ENCODE data around the gene PRKCZ. TPM values are rescaled to one million over a fixed set of nuclear protein-coding genes. Genes with fewer than 3 reads are reported as not detected.
A peak's percentile ranks its signal among the peaks of the same experiment; 100 is the strongest.

PRKCZ gene
- total and polyA plus RNA-seq, 7 donors = 0.07 to 2.3 (median 0.42) TPM; not detected in 1

GRCh38 chr1:2019571-2020309 lies 30.5 kb upstream of the PRKCZ start:
- no peak for ATAC-seq
- no peak for TF ChIP-seq CTCF (IDR thresholded peaks at IDR 0.05)
- 10 to 13% (median 10%) methylated on average over 42 to 61 of the region's 61 CpGs for WGBS, 3 donors
- no peak for DNase-seq
- intact Hi-C loops (cut with DNase I) = no loop called here
- H3K27me3 ChIP-seq (ENCODE audit: insufficient read depth in 3 of 3, low read length in 2 of 3) = peaks cover 0 to 89% (median 33%) of the 10 kb centered on the region in 3 donors
- H3K36me3 ChIP-seq (ENCODE audit: insufficient read depth in 1 of 2, low read depth in 1 of 2) = no peaks in the 10 kb centered on the region
- no peak overlapping the region for H3K27ac ChIP-seq
- no peaks in the 10 kb centered on the region for H3K9me3 ChIP-seq
- H3K4me1 ChIP-seq = no peaks in the 10 kb centered on the region
- peak overlapping the region; percentile 15 for H3K4me3 ChIP-seq

GRCh38 chr1:2020310-2020655 lies 29.9 kb upstream of the PRKCZ start:
- 63 to 67% (median 67%) methylated on average over 11 of the region's 11 CpGs for WGBS, 3 donors
- TF ChIP-seq CTCF (IDR thresholded peaks at IDR 0.05) = no peak
- Histone ChIP-seq H3K4me3 (no peak overlapping the region), H3K9me3 (no peaks in the 10 kb centered on the region), H3K27me3 (ENCODE audit: insufficient read depth in 3 of 3, low read length in 2 of 3) (peaks cover 0 to 84% (median 33%) of the 10 kb centered on the region in 3 donors), H3K27ac (no peak overlapping the region), H3K36me3 (ENCODE audit: insufficient read depth in 1 of 2, low read depth in 1 of 2) (no peaks in the 10 kb centered on the region), H3K4me1 (no peaks in the 10 kb centered on the region)
- intact Hi-C loops (cut with DNase I) = no loop called here
- no peak for DNase-seq
- no peak for ATAC-seq

GRCh38 chr1:2021550-2021949 lies 28.7 kb upstream of the PRKCZ start:
- TF ChIP-seq CTCF (IDR thresholded peaks at IDR 0.05) = no peak
- ATAC-seq = no peak
- intact Hi-C loops (cut with DNase I) = no loop called here
- 78 to 86% (median 85%) methylated on average over 25 of the region's 25 CpGs for WGBS, 3 donors
- Histone ChIP-seq H3K27me3 (ENCODE audit: insufficient read depth in 3 of 3, low read length in 2 of 3) (peaks cover 0 to 71% (median 33%) of the 10 kb centered on the region in 3 donors), H3K4me3 (no peak overlapping the region), H3K36me3 (ENCODE audit: insufficient read depth in 1 of 2, low read depth in 1 of 2) (no peaks in the 10 kb centered on the region), H3K27ac (no peak overlapping the region), H3K4me1 (peaks cover 4% of the 10 kb centered on the region), H3K9me3 (no peaks in the 10 kb centered on the region)
- no peak for DNase-seq

GRCh38 chr1:2022063-2022770 lies 28.0 kb upstream of the PRKCZ start:
- Histone ChIP-seq H3K4me3 (no peak overlapping the region), H3K27ac (no peak overlapping the region), H3K9me3 (no peaks in the 10 kb centered on the region), H3K27me3 (ENCODE audit: insufficient read depth in 3 of 3, low read length in 2 of 3) (peaks cover 0 to 64% (median 33%) of the 10 kb centered on the region in 3 donors), H3K4me1 (peaks cover 4% of the 10 kb centered on the region), H3K36me3 (ENCODE audit: insufficient read depth in 1 of 2, low read depth in 1 of 2) (no peaks in the 10 kb centered on the region)
- ATAC-seq (no peak), DNase-seq (no peak)
- WGBS, 3 donors = 60 to 68% (median 65%) methylated on average over 20 to 21 of the region's 21 CpGs
- intact Hi-C loops (cut with DNase I) = no loop called here
- no peak for TF ChIP-seq CTCF (IDR thresholded peaks at IDR 0.05)

Data from psoas muscle (tissue), 8 donors.